GM12878 (cell line): ENCODE measurements around the gene NEDD8. TPM values are rescaled to one million over a fixed set of nuclear protein-coding genes. Genes with fewer than 3 reads are reported as not detected.

Experiments used
- ATAC-seq: fragments of 200-7000 bp; cut with Tn5 transposase; 3 replicates; pipeline ENCODE4 v1.9.1; 2020; ENCODE audit warnings: mild to moderate bottlenecking, moderate library complexity
- BruUV-seq: library from RNA; stranded (reverse); fragments of 400-500 nt; replicated peaks from 2 replicates; lab custom pipeline; 2021; lab: Mats Ljungman, UMichigan
- CTCF ChIA-PET: fragments of 300-600 bp; sonication (Branson Sonifier 250); formaldehyde crosslinking; extraction: SDS; loops from one replicate; lab custom pipeline; 2021; ENCODE audit warnings: inconsistent platforms; lab: Yijun Ruan, JAX
- POLR2A ChIA-PET: fragments of 350-600 bp; formaldehyde crosslinking; extraction: SDS; loops from one replicate; lab custom pipeline; 2021; ENCODE audit warnings: inconsistent platforms; lab: Charles Lee
- RAD21 ChIA-PET: fragments of 300-600 bp; sonication (Branson Sonifier 250); formaldehyde crosslinking; loops from one replicate; lab custom pipeline; 2023; ENCODE audit warnings: antibody characterized with exemption; ENCODE audit not compliant: unreplicated experiment; lab: Charles Lee
- SMC1A ChIA-PET: fragments of 300-600 bp; sonication (Branson Sonifier 250); formaldehyde crosslinking; loops from one replicate; lab custom pipeline; 2023; ENCODE audit not compliant: unreplicated experiment, uncharacterized antibody; lab: Charles Lee
- DNase-seq: peaks from one replicate; pipeline ENCODE4 v3.0.0-alpha.2; 2011; ENCODE audit warnings: low read depth, low spot score
- FAIRE-seq: peaks from 3 replicates; lab custom pipeline; 2011; peaks lifted over from hg19 to GRCh38; lab: Jason Lieb, UNC
- H2AFZ ChIP-seq: 2 replicates; pipeline ENCODE4 v1.6.0; 2011; ENCODE audit warnings: low read depth, low read length, control low read depth; ENCODE audit not compliant: control insufficient read depth
- H3K27ac ChIP-seq: 2 replicates; pipeline ENCODE4 v1.5.1; 2011; ENCODE audit warnings: control low read depth; ENCODE audit not compliant: control insufficient read depth, insufficient read depth
- H3K27me3 ChIP-seq, 2 experiments: replicated peaks in 1 of 2; 2 replicates each; pipeline versions ENCODE4 v1.6.0 to v1.6.1; 2011; ENCODE audit warnings: low read length in 1 of 2; ENCODE audit not compliant: control insufficient read depth in 2 of 2, insufficient read depth in 2 of 2
- H3K36me3 ChIP-seq, 2 experiments: 2 replicates each; pipeline ENCODE4 v1.5.1; 2011; ENCODE audit warnings: low read length in 1 of 2; ENCODE audit not compliant: control insufficient read depth in 2 of 2, insufficient read depth in 2 of 2
- H3K4me1 ChIP-seq: 2 replicates; pipeline ENCODE4 v1.6.1; 2011; ENCODE audit warnings: mild to moderate bottlenecking, low read length, moderate library complexity, mixed read lengths; ENCODE audit not compliant: control insufficient read depth, insufficient read depth
- H3K4me2 ChIP-seq: 2 replicates; pipeline ENCODE4 v1.6.0; 2011; ENCODE audit warnings: control low read depth; ENCODE audit not compliant: control insufficient read depth, insufficient read depth
- H3K4me3 ChIP-seq: fragments of 200-600 bp; sonication (generic); 2 replicates; pipeline ENCODE4 v1.5.1; 2016
- H3K79me2 ChIP-seq: 2 replicates; pipeline ENCODE4 v1.6.0; 2011; ENCODE audit warnings: low read length; ENCODE audit not compliant: control insufficient read depth, insufficient read depth
- H3K9ac ChIP-seq: 2 replicates; pipeline ENCODE4 v1.8.0; 2011; ENCODE audit warnings: low read length, control low read depth, mixed read lengths; ENCODE audit not compliant: control insufficient read depth, insufficient read depth
- H3K9me3 ChIP-seq: replicated peaks from 3 replicates; pipeline ENCODE4 v1.5.1; 2011; ENCODE audit warnings: mild to moderate bottlenecking, low read length; ENCODE audit not compliant: control insufficient read depth, insufficient read depth
- H4K20me1 ChIP-seq: 2 replicates; pipeline ENCODE4 v1.6.0; 2011; ENCODE audit not compliant: control insufficient read depth, insufficient read depth
- ATF2 ChIP-seq: IDR thresholded peaks from 2 replicates; pipeline ENCODE4 v1.6.1; 2012; ENCODE audit warnings: low read length, inconsistent platforms
- ESRRA ChIP-seq: IDR thresholded peaks from 2 replicates; pipeline ENCODE4 v1.6.1; 2012; ENCODE audit warnings: mild to moderate bottlenecking, low read length, improper control_type of control experiment
- NKRF ChIP-seq: fragments of 450-650 bp; conservative IDR thresholded peaks from 2 replicates; pipeline ENCODE4 v1.6.1; 2017; ENCODE audit warnings: mild to moderate bottlenecking, moderate library complexity
- PML ChIP-seq: IDR thresholded peaks from 2 replicates; pipeline ENCODE4 v1.6.1; 2012; ENCODE audit warnings: low read length, inconsistent platforms
- PRDM15 ChIP-seq: fragments of 450-650 bp; formaldehyde crosslinking; IDR thresholded peaks from 2 replicates; pipeline ENCODE4 v1.4.0; 2020; ENCODE audit warnings: mild to moderate bottlenecking, moderate library complexity
- RBBP5 ChIP-seq: fragments of 200-600 bp; sonication (generic); conservative IDR thresholded peaks from 2 replicates; pipeline ENCODE4 v1.6.1; 2016
- RCOR1 ChIP-seq: conservative IDR thresholded peaks from 2 replicates; pipeline ENCODE4 v1.6.1; 2012; ENCODE audit warnings: low read depth, low read length, improper control_type of control experiment
- SIX5 ChIP-seq: IDR thresholded peaks from 2 replicates; pipeline ENCODE4 v1.6.1; 2011; ENCODE audit warnings: mild to moderate bottlenecking, low read depth, low read length, moderate library complexity; ENCODE audit not compliant: severe bottlenecking
- ZNF24 ChIP-seq: fragments of 450-650 bp; IDR thresholded peaks from 2 replicates; pipeline ENCODE4 v1.6.1; 2017; ENCODE audit warnings: antibody characterized with exemption, mild to moderate bottlenecking
- ZNF274 ChIP-seq: IDR thresholded peaks from one replicate; pipeline ENCODE4 v1.8.0; 2011; ENCODE audit not compliant: insufficient read length, insufficient read depth
- WGBS: methylation state at CpG from one replicate; pipeline ENCODE4 v1.1.6; 2016; ENCODE audit warnings: low lambda C conversion rate; ENCODE audit not compliant: insufficient replicate concordance, insufficient coverage; ENCODE audit errors: missing lambda C conversion rate; 5-methylcytosine and 5-hydroxymethylcytosine counted together
- in situ Hi-C: fragments of 300-500 bp; cut with MboI; formaldehyde crosslinking; loops from 9 replicates; pipeline ENCODE4 v1.14.3; 2018; ENCODE audit warnings: mixed read lengths
- intact Hi-C: fragments of 100-400 bp; cut with micrococcal nuclease; formaldehyde crosslinking; loops from one replicate; pipeline ENCODE4 v1.14.2; 2022; ENCODE audit not compliant: unreplicated experiment
- polyA plus RNA-seq, 11 experiments: library from polyadenylated mRNA; depleted of rRNA in 4 of 11; unstranded in 6 of 11; stranded (reverse) in 5 of 11; fragments of >200 nt; fragmentation: Nextera tagmentation in 4 of 11; fragmentation: Illumina TruSeq in 1 of 11; extraction: Ambion mirVana in 4 of 11; extraction: Trizol in 1 of 11; gene quantifications; 1 replicate in 1 of 11; 2 replicates in 10 of 11; pipeline versions ENCODE4 v1.2.1 to v1.2.3, GENCODE V29; 2011 to 2016; ENCODE audit warnings: inconsistent platforms in 2 of 11, missing spikeins in 2 of 11, low read depth in 1 of 11
- total RNA-seq, 4 experiments: library from RNA; depleted of rRNA in 3 of 4; stranded (reverse); fragments of >200 nt in 3 of 4; fragmentation: Illumina TruSeq in 1 of 4; extraction: Trizol in 1 of 4; gene quantifications; 2 replicates each; pipeline versions ENCODE4 v1.2.1 to v1.2.3, GENCODE V29; 2013 to 2021

The NEDD8 gene
- total and polyA plus RNA-seq, 10 of the 15 experiments (the other 5 are each of a cell fraction or from before 2014, with no cell fraction given): 164 to 991 (median 300) TPM

- no peak for DNase-seq
- H3K27me3 ChIP-seq: no peaks in the 10 kb centered on the region
- no peaks in the 10 kb centered on the region for H4K20me1 ChIP-seq
- no peak for ATAC-seq
- BruUV-seq: no TSS peak
- POLR2A ChIA-PET: interaction anchor here (0.6 kb wide), 1 partner anchor 84 kb away, joined by 4 read pairs; no protein-coding TSS in a partner anchor
- H3K9me3 ChIP-seq: no peaks in the 10 kb centered on the region
- H3K27ac ChIP-seq: no peak overlapping the region
- FAIRE-seq: no peak
- TF ChIP-seq PML (no peak), SIX5 (no peak), ZNF24 (no peak), RCOR1 (no peak), RBBP5 (no peak), ATF2 (no peak), NKRF (no peak), ZNF274 (no peak), ESRRA (no peak), PRDM15 (CRISPR knock-in tag) (no peak)
- RAD21 ChIA-PET: no interaction called here
- in situ Hi-C loops (no loop called here), intact Hi-C loops (no loop called here)
- CTCF ChIA-PET: no interaction called here
- SMC1A ChIA-PET: interaction anchor here (0.8 kb wide), 1 partner anchor 12 kb away, joined by 3 read pairs; no protein-coding TSS in a partner anchor
- no peak overlapping the region for H2AFZ ChIP-seq
- H3K4me1 ChIP-seq: no peaks in the 10 kb centered on the region
- no peaks in the 10 kb centered on the region for H3K79me2 ChIP-seq
- no peak overlapping the region for H3K4me3 ChIP-seq
- WGBS: 93% methylated on average over 18 of the region's 18 CpGs
- peaks cover 0 to 1% of the 10 kb centered on the region in 2 experiments; a peak in 2 of 4 replicates for H3K36me3 ChIP-seq
- H3K9ac ChIP-seq: no peak overlapping the region
- H3K4me2 ChIP-seq: no peak overlapping the region
Observed at GRCh38 chr14:24258548-24259265, 26.5 kb upstream of the NEDD8 start.
